Liver (tissue), 9 donors: ENCODE results near the gene MUS81. TPM values are rescaled to one million over a fixed set of nuclear protein-coding genes. Genes with fewer than 3 reads are reported as not detected.

ENCODE experiments used
- DNase-seq: peaks from one replicate; pipeline ENCODE4 v3.0.0-alpha.2; 2017; ENCODE audit warnings: low spot score
- H3K27ac ChIP-seq, 2 donors: one replicate each; pipeline ENCODE4 v1.7.0; 2013; ENCODE audit warnings: inconsistent platforms in 2 of 2, low read length in 2 of 2, control low read depth in 1 of 2, low read depth in 1 of 2, mild to moderate bottlenecking in 1 of 2
- H3K27me3 ChIP-seq, 4 donors: one replicate each; pipeline versions ENCODE4 v1.6.1 to v1.7.0; 2013; ENCODE audit warnings: low read length in 3 of 4, inconsistent platforms in 1 of 4, mild to moderate bottlenecking in 1 of 4, moderate library complexity in 1 of 4; ENCODE audit not compliant: control insufficient read depth in 4 of 4, insufficient read depth in 4 of 4
- H3K36me3 ChIP-seq, 4 donors: one replicate each; pipeline versions ENCODE4 v1.6.1 to v1.7.0; 2013; ENCODE audit warnings: low read length in 3 of 4, mild to moderate bottlenecking in 3 of 4, low read depth in 1 of 4, moderate library complexity in 1 of 4; ENCODE audit not compliant: control insufficient read depth in 4 of 4, insufficient read depth in 3 of 4
- H3K4me1 ChIP-seq, 4 donors: one replicate each; pipeline versions ENCODE4 v1.6.1 to v1.7.0; 2013; ENCODE audit warnings: low read length in 3 of 4, mild to moderate bottlenecking in 3 of 4, moderate library complexity in 1 of 4; ENCODE audit not compliant: control insufficient read depth in 4 of 4, insufficient read depth in 4 of 4
- H3K4me3 ChIP-seq, 3 donors: one replicate each; pipeline versions ENCODE4 v1.6.1 to v1.7.0; 2013; ENCODE audit warnings: low read length in 3 of 3, control low read depth in 1 of 3, low read depth in 1 of 3, mild to moderate bottlenecking in 1 of 3
- H3K9ac ChIP-seq, 2 donors: one replicate each; pipeline ENCODE4 v1.7.0; 2013; ENCODE audit warnings: low read length in 2 of 2, mild to moderate bottlenecking in 2 of 2, moderate library complexity in 2 of 2, control low read depth in 1 of 2, low read depth in 1 of 2
- H3K9me3 ChIP-seq, 4 donors: one replicate each; pipeline versions ENCODE4 v1.6.1 to v1.7.0; 2013; ENCODE audit warnings: low read length in 3 of 4; ENCODE audit not compliant: control insufficient read depth in 4 of 4
- CTCF ChIP-seq: fragments of 150-350 bp; IDR thresholded peaks from 2 replicates; pipeline ENCODE4 v1.5.1; 2017; ENCODE audit warnings: improper control_type of control experiment, low read depth, low read length; ENCODE audit not compliant: missing input control
- EGR1 ChIP-seq, 2 donors: IDR thresholded peaks; 2 replicates each; pipeline ENCODE4 v1.6.1; 2016 to 2018; ENCODE audit warnings: antibody characterized with exemption in 2 of 2, low read depth in 2 of 2
- FOXA1 ChIP-seq: IDR thresholded peaks from 2 replicates; pipeline ENCODE4 v1.6.1; 2016; ENCODE audit warnings: antibody characterized with exemption
- FOXA2 ChIP-seq: IDR thresholded peaks from 2 replicates; pipeline ENCODE4 v1.6.1; 2016; ENCODE audit warnings: antibody characterized with exemption
- GABPA ChIP-seq, 2 donors: IDR thresholded peaks in 1 of 2; conservative IDR thresholded peaks in 1 of 2; 2 replicates each; pipeline ENCODE4 v1.6.1; 2016; ENCODE audit warnings: antibody characterized with exemption in 2 of 2, mild to moderate bottlenecking in 1 of 2, moderate library complexity in 1 of 2
- HNF4A ChIP-seq, 2 donors: conservative IDR thresholded peaks; 2 replicates each; pipeline ENCODE4 v1.6.1; 2016; ENCODE audit warnings: antibody characterized with exemption in 2 of 2, mild to moderate bottlenecking in 2 of 2
- HNF4G ChIP-seq: IDR thresholded peaks from 2 replicates; pipeline ENCODE4 v1.6.1; 2016; ENCODE audit warnings: antibody characterized with exemption
- MAX ChIP-seq: IDR thresholded peaks from 2 replicates; pipeline ENCODE4 v1.6.1; 2016; ENCODE audit warnings: antibody characterized with exemption
- NR2F2 ChIP-seq: IDR thresholded peaks from 2 replicates; pipeline ENCODE4 v1.6.1; 2016; ENCODE audit warnings: antibody characterized with exemption
- RAD21 ChIP-seq, 2 donors: IDR thresholded peaks; 2 replicates each; pipeline ENCODE4 v1.6.1; 2016; ENCODE audit warnings: antibody characterized with exemption in 2 of 2, mild to moderate bottlenecking in 2 of 2
- SP1 ChIP-seq: IDR thresholded peaks from 2 replicates; pipeline ENCODE4 v1.6.1; 2018; ENCODE audit warnings: antibody characterized with exemption, mild to moderate bottlenecking
- YY1 ChIP-seq: IDR thresholded peaks from 2 replicates; pipeline ENCODE4 v1.6.1; 2016; ENCODE audit warnings: antibody characterized with exemption, mild to moderate bottlenecking
- WGBS: extraction: QIAGEN DNeasy Blood & Tissue Kit; methylation state at CpG from one replicate; pipeline ENCODE4 v1.1.7; 2013; 5-methylcytosine and 5-hydroxymethylcytosine counted together
- polyA plus RNA-seq, 2 donors: library from polyadenylated mRNA; stranded (reverse) in 1 of 2; unstranded in 1 of 2; fragments of 200-250 nt in 1 of 2; fragments of >200 nt in 1 of 2; fragmentation: Nextera tagmentation in 1 of 2; extraction: Ambion mirVana in 1 of 2; gene quantifications; one replicate each; pipeline versions ENCODE4 v1.2.1 to v1.2.3, GENCODE V29; 2013 to 2015
- total RNA-seq, 2 donors: library from RNA; depleted of rRNA; stranded (reverse); fragments of >200 nt; gene quantifications; one replicate each; pipeline ENCODE4 v1.2.3, GENCODE V29; 2014
- TF ChIP-seq, protein P1 (sequence below): IDR thresholded peaks from 2 replicates; pipeline ENCODE4 v1.6.1; 2016; ENCODE audit warnings: antibody characterized with exemption, mild to moderate bottlenecking
- TF ChIP-seq, protein P2 (sequence below): IDR thresholded peaks from 2 replicates; pipeline ENCODE4 v1.6.1; 2016; ENCODE audit warnings: antibody characterized with exemption
- donor health status: healthy.
- donor health status: healthy.
- donor health status: healthy.
- donor health status: healthy.
- donor health status: healthy.

MUS81 gene
- total and polyA plus RNA-seq, 4 donors: 11.0 to 24.7 (median 16.5) TPM

- Histone ChIP-seq H3K4me3 (no peak overlapping the region), H3K9me3 (no peaks in the 10 kb centered on the region), H3K4me1 (peaks cover 0 to 2% (median 0%) of the 10 kb centered on the region in 4 donors), H3K27me3 (no peaks in the 10 kb centered on the region), H3K27ac (no peak overlapping the region), H3K9ac (no peak overlapping the region), H3K36me3 (no peaks in the 10 kb centered on the region)
- 92% methylated on average over 4 of the region's 4 CpGs for whole genome bisulfite sequencing
- DNase-seq: no peak
- TF ChIP-seq EGR1 (IDR thresholded peaks at IDR 0.05; ENCODE audit: low read depth in 2 of 2) (no peak), GABPA (IDR thresholded peaks at IDR 0.05 in 1 of 2, conservative IDR thresholded peaks at IDR 0.05 in 1 of 2) (no peak), HNF4G (no peak), SP1 (no peak), HNF4A (conservative IDR thresholded peaks at IDR 0.05) (no peak), FOXA1 (no peak), RAD21 (IDR thresholded peaks at IDR 0.05) (no peak), FOXA2 (no peak), CTCF (no peak), NR2F2 (no peak)
- TF ChIP-seq, protein P1, sequence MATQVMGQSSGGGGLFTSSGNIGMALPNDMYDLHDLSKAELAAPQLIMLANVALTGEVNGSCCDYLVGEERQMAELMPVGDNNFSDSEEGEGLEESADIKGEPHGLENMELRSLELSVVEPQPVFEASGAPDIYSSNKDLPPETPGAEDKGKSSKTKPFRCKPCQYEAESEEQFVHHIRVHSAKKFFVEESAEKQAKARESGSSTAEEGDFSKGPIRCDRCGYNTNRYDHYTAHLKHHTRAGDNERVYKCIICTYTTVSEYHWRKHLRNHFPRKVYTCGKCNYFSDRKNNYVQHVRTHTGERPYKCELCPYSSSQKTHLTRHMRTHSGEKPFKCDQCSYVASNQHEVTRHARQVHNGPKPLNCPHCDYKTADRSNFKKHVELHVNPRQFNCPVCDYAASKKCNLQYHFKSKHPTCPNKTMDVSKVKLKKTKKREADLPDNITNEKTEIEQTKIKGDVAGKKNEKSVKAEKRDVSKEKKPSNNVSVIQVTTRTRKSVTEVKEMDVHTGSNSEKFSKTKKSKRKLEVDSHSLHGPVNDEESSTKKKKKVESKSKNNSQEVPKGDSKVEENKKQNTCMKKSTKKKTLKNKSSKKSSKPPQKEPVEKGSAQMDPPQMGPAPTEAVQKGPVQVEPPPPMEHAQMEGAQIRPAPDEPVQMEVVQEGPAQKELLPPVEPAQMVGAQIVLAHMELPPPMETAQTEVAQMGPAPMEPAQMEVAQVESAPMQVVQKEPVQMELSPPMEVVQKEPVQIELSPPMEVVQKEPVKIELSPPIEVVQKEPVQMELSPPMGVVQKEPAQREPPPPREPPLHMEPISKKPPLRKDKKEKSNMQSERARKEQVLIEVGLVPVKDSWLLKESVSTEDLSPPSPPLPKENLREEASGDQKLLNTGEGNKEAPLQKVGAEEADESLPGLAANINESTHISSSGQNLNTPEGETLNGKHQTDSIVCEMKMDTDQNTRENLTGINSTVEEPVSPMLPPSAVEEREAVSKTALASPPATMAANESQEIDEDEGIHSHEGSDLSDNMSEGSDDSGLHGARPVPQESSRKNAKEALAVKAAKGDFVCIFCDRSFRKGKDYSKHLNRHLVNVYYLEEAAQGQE: no peak
- TF ChIP-seq, protein P2, sequence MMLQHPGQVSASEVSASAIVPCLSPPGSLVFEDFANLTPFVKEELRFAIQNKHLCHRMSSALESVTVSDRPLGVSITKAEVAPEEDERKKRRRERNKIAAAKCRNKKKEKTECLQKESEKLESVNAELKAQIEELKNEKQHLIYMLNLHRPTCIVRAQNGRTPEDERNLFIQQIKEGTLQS: no peak
These were observed 18.1 kb upstream of the MUS81 start for GRCh38 chr11:65842144-65842543.

GRCh38 chr11:65843811-65844210 is 16.4 kb upstream of the MUS81 start:
- no peak for TF ChIP-seq HNF4G
- TF ChIP-seq RAD21 (IDR thresholded peaks at IDR 0.05): no peak
- TF ChIP-seq NR2F2: no peak
- Histone ChIP-seq H3K9me3 (no peaks in the 10 kb centered on the region), H3K36me3 (no peaks in the 10 kb centered on the region), H3K27ac (no peak overlapping the region), H3K4me3 (no peak overlapping the region), H3K27me3 (no peaks in the 10 kb centered on the region), H3K9ac (no peak overlapping the region), H3K4me1 (peaks cover 0 to 2% (median 0%) of the 10 kb centered on the region in 4 donors)
- WGBS: 90% methylated on average over 3 of the region's 3 CpGs
- DNase-seq: no peak

DNA sequence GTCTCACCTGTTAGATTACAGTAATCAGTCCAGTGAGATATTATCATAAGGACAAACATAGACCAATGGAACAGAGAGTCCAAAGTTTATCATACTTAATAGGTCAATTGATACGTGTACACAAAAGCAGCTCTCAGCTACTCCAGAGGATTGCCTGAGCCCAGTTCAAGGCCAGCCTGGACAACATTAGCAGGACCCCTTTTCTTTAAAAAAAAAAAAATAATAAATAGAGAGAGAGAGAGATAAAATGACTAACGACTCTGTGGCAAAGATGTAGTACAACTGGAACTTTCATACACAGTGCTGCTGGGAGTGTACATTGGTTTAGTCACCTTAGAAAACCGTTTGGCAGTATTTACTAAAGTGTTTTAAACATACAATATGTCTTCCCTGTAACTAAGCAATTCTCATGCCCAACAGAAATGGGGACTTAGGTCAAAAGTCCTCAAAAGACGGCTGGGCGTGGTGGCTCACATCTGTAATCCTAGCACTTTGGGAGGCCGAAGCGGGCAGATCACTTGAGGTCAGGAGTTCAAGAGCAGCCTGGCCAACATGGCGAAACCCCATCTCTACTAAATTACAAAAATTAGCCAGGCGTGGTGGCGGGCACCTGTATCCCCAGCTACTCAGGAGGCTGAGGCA is 15.9 kb upstream of the MUS81 start:
- Histone ChIP-seq H3K9ac (no peak overlapping the region), H3K4me1 (peaks cover 0 to 2% (median 0%) of the 10 kb centered on the region in 4 donors), H3K9me3 (no peaks in the 10 kb centered on the region), H3K27ac (no peak overlapping the region), H3K4me3 (no peak overlapping the region), H3K27me3 (no peaks in the 10 kb centered on the region), H3K36me3 (no peaks in the 10 kb centered on the region)
- DNase-seq: no peak
- no peak for TF ChIP-seq CTCF
- TF ChIP-seq FOXA1: no peak
- no peak for TF ChIP-seq FOXA2
- TF ChIP-seq YY1: no peak
- no peak for TF ChIP-seq MAX
- WGBS: 77% methylated on average over 10 of the region's 10 CpGs
